SK-N-MC (cell line): ENCODE results near the gene VWA7.

Source experiments
- EZH2 ChIP-seq: fragments of 200-600 bp; sonication (generic); IDR thresholded peaks from one replicate; pipeline ENCODE4 v1.6.1; 2017; ENCODE audit warnings: antibody characterized with exemption
- FOXP2 ChIP-seq: optimal IDR thresholded peaks from 2 replicates; pipeline ENCODE3; 2011; ENCODE audit warnings: mild to moderate bottlenecking, moderate library complexity; ENCODE audit not compliant: insufficient read depth; ENCODE audit errors: extremely low read length, control extremely low read depth
- POLR2AphosphoS5 ChIP-seq: IDR thresholded peaks from 2 replicates; pipeline ENCODE4 v1.6.1; 2012; ENCODE audit warnings: mild to moderate bottlenecking, low read depth, low read length, borderline replicate concordance

- TF ChIP-seq POLR2AphosphoS5 (no peak), EZH2 (no peak), FOXP2 (no peak)
Measured at GRCh38 chr6:31732029-31732428, 45.1 kb downstream of the VWA7 start.
